Chondrocyte (in vitro differentiated cells): Measurements from ENCODE around the gene TMEM108. TPM values are rescaled to one million over a fixed set of nuclear protein-coding genes. Genes with fewer than 3 reads are reported as not detected.

Experiments used
- DNase-seq: peaks from one replicate; pipeline ENCODE4 v3.0.0; 2021; ENCODE audit warnings: mixed read lengths, low spot score
- H3K27ac Mint-ChIP-seq: one replicate; pipeline ENCODE4 v1.8.0; 2021; ENCODE audit warnings: mild to moderate bottlenecking, moderate library complexity, mixed read lengths; ENCODE audit not compliant: unreplicated experiment
- H3K27me3 Mint-ChIP-seq: 2 replicates; pipeline ENCODE4 v1.8.0; 2021; ENCODE audit warnings: low read depth, mixed read lengths
- H3K36me3 Mint-ChIP-seq: 2 replicates; pipeline ENCODE4 v1.8.0; 2021; ENCODE audit warnings: low read depth, mixed read lengths
- H3K4me1 Mint-ChIP-seq: 2 replicates; pipeline ENCODE4 v1.8.0; 2021; ENCODE audit warnings: low read depth, mild to moderate bottlenecking, mixed read lengths
- H3K4me3 Mint-ChIP-seq: one replicate; pipeline ENCODE4 v1.8.0; 2021; ENCODE audit warnings: mild to moderate bottlenecking, moderate library complexity, mixed read lengths; ENCODE audit not compliant: unreplicated experiment
- H3K9me3 Mint-ChIP-seq: 2 replicates; pipeline ENCODE4 v1.8.0; 2021; ENCODE audit warnings: low read depth, mixed read lengths
- CTCF ChIP-seq: fragments of 200-600 bp; sonication (generic); IDR thresholded peaks from 2 replicates; pipeline ENCODE4 v1.5.0; 2021; ENCODE audit warnings: antibody characterized with exemption, mild to moderate bottlenecking, moderate library complexity
- total RNA-seq: library from RNA; stranded (reverse); gene quantifications from 3 replicates; pipeline ENCODE4 v1.2.1, GENCODE V29; 2021

Gene TMEM108
- total RNA-seq, 1 donor from 2014 or later = 5.6 TPM

- no peak for TF ChIP-seq CTCF
- DNase-seq = no peak
- peaks cover 4% of the 10 kb centered on the region for H3K4me1 Mint-ChIP-seq
- no peak overlapping the region for H3K4me3 Mint-ChIP-seq
- H3K9me3 Mint-ChIP-seq = no peaks in the 10 kb centered on the region
- H3K27ac Mint-ChIP-seq = no peak overlapping the region
- H3K36me3 Mint-ChIP-seq = no peaks in the 10 kb centered on the region
- no peaks in the 10 kb centered on the region for H3K27me3 Mint-ChIP-seq
Measured at GRCh38 chr3:133418361-133418760, 380.2 kb downstream of the TMEM108 start.

- Mint-ChIP-seq H3K27ac (no peak overlapping the region), H3K4me1 (peaks cover 2% of the 10 kb centered on the region), H3K27me3 (no peaks in the 10 kb centered on the region), H3K36me3 (no peaks in the 10 kb centered on the region), H3K4me3 (no peak overlapping the region), H3K9me3 (no peaks in the 10 kb centered on the region)
- DNase-seq = no peak
- no peak for TF ChIP-seq CTCF
Measured at GRCh38 chr3:133419151-133419909, 381.1 kb downstream of the TMEM108 start.

GRCh38 chr3:133424937-133425869 is 387.0 kb downstream of the TMEM108 start:
- Mint-ChIP-seq H3K27me3 (no peaks in the 10 kb centered on the region), H3K27ac (no peak overlapping the region), H3K36me3 (no peaks in the 10 kb centered on the region), H3K4me1 (peaks cover 11% of the 10 kb centered on the region), H3K9me3 (no peaks in the 10 kb centered on the region), H3K4me3 (no peak overlapping the region)
- DNase-seq = no peak
- TF ChIP-seq CTCF = no peak

GRCh38 chr3:133425898-133426297 is 387.7 kb downstream of the TMEM108 start:
- peaks cover 11% of the 10 kb centered on the region for H3K4me1 Mint-ChIP-seq
- H3K27me3 Mint-ChIP-seq = no peaks in the 10 kb centered on the region
- TF ChIP-seq CTCF = no peak
- no peak overlapping the region for H3K27ac Mint-ChIP-seq
- no peaks in the 10 kb centered on the region for H3K36me3 Mint-ChIP-seq
- H3K9me3 Mint-ChIP-seq = no peaks in the 10 kb centered on the region
- DNase-seq = no peak
- no peak overlapping the region for H3K4me3 Mint-ChIP-seq

GRCh38 chr3:133426721-133427120 is 388.5 kb downstream of the TMEM108 start:
- H3K36me3 Mint-ChIP-seq = no peaks in the 10 kb centered on the region
- peaks cover 11% of the 10 kb centered on the region for H3K4me1 Mint-ChIP-seq
- H3K4me3 Mint-ChIP-seq = no peak overlapping the region
- no peak for DNase-seq
- no peaks in the 10 kb centered on the region for H3K27me3 Mint-ChIP-seq
- no peaks in the 10 kb centered on the region for H3K9me3 Mint-ChIP-seq
- no peak overlapping the region for H3K27ac Mint-ChIP-seq
- TF ChIP-seq CTCF = no peak
